HG02973 (cell line): ENCODE results near the gene ODF2L.
"Not testable (repeated sequence)": the region's sequence is repeated elsewhere in the genome, so short reads cannot be mapped to it uniquely, and the experiment has no call there.

ENCODE experiments used
- ATAC-seq: cut with Tn5 transposase; IDR thresholded peaks from one replicate; pipeline ENCODE4 v1.9.1; 2021; ENCODE audit warnings: moderate library complexity; ENCODE audit not compliant: unreplicated experiment

The ODF2L gene

GRCh38 chr1:86388777-86389176, 7.3 kb downstream of the ODF2L start:
- ATAC-seq: no peak

GRCh38 chr1:86387916-86388627, 8.1 kb downstream of the ODF2L start:
- no peak for ATAC-seq

GRCh38 chr1:86382878-86383277, 13.2 kb downstream of the ODF2L start:
- peak; percentile 55 for ATAC-seq

- no peak for ATAC-seq
Observed at GRCh38 chr1:86381223-86381622, 14.9 kb downstream of the ODF2L start.

GRCh38 chr1:86380257-86380861, 15.8 kb downstream of the ODF2L start:
- peak; percentile 72 for ATAC-seq

- no peak for ATAC-seq
Observed at GRCh38 chr1:86378813-86379212, 17.3 kb downstream of the ODF2L start.

- ATAC-seq: no peak
Observed at GRCh38 chr1:86377341-86377740, 18.8 kb downstream of the ODF2L start.

- no peak for ATAC-seq
Observed at GRCh38 chr1:86375688-86376087, 20.4 kb downstream of the ODF2L start.

- no peak for ATAC-seq
Observed at GRCh38 chr1:86370601-86371022, 25.5 kb downstream of the ODF2L start.

GRCh38 chr1:86365896-86366295, 30.2 kb downstream of the ODF2L start:
- ATAC-seq: no peak

- ATAC-seq: no peak
Observed at GRCh38 chr1:86362807-86363206, 33.3 kb downstream of the ODF2L start.

- ATAC-seq: no peak
Observed at GRCh38 chr1:86357796-86358195, 38.3 kb downstream of the ODF2L start.

GRCh38 chr1:86356247-86356646, 39.9 kb downstream of the ODF2L start:
- no peak for ATAC-seq

- ATAC-seq: no peak
Observed at GRCh38 chr1:86352086-86352485, 44.0 kb downstream of the ODF2L start.

- ATAC-seq: not testable (repeated sequence)
Observed at GRCh38 chr1:86350230-86350629, 45.9 kb downstream of the ODF2L start.

- no peak for ATAC-seq
Observed at GRCh38 chr1:86346388-86346787, 49.7 kb downstream of the ODF2L start.

GRCh38 chr1:86345042-86345441, 51.1 kb downstream of the ODF2L start:
- ATAC-seq: no peak

GRCh38 chr1:86339906-86340305, 56.2 kb downstream of the ODF2L start:
- no peak for ATAC-seq

GRCh38 chr1:86339014-86339812, 56.9 kb downstream of the ODF2L start:
- ATAC-seq: no peak

GRCh38 chr1:86335916-86336315, 60.2 kb downstream of the ODF2L start:
- ATAC-seq: no peak

GRCh38 chr1:86325264-86325663, 70.9 kb downstream of the ODF2L start:
- ATAC-seq: no peak
